GM21786 (cell line): ENCODE results near the gene GLG1.

Experiments
- ATAC-seq: cut with Tn5 transposase; IDR thresholded peaks from one replicate; pipeline ENCODE4 v1.9.1; 2021; ENCODE audit not compliant: unreplicated experiment

GLG1 gene

GRCh38 chr16:74611721-74612120 is 4.8 kb upstream of the GLG1 start:
- no peak for ATAC-seq

GRCh38 chr16:74608944-74609343 is 2.0 kb upstream of the GLG1 start:
- ATAC-seq: no peak

- ATAC-seq: no peak
Observed at GRCh38 chr16:74608381-74608780, 1.5 kb upstream of the GLG1 start.

GRCh38 chr16:74607962-74608356 is 1.0 kb upstream of the GLG1 start:
- ATAC-seq: no peak

- peak; percentile 26 for ATAC-seq
Observed at GRCh38 chr16:74607310-74607961, 522 bp upstream of the GLG1 start.

GRCh38 chr16:74605746-74606520 is 981 bp downstream of the GLG1 start:
- ATAC-seq: no peak

GRCh38 chr16:74605332-74605731 is 1.6 kb downstream of the GLG1 start:
- no peak for ATAC-seq

GRCh38 chr16:74603848-74604247 is 3.1 kb downstream of the GLG1 start:
- no peak for ATAC-seq

- ATAC-seq: peak; percentile 83
Observed at GRCh38 chr16:74601126-74601871, 5.6 kb downstream of the GLG1 start.

GRCh38 chr16:74596586-74596985 is 10.3 kb downstream of the GLG1 start:
- ATAC-seq: no peak

- no peak for ATAC-seq
Observed at GRCh38 chr16:74592847-74593246, 14.1 kb downstream of the GLG1 start.

- ATAC-seq: no peak
Observed at GRCh38 chr16:74591876-74592650, 14.9 kb downstream of the GLG1 start.

- no peak for ATAC-seq
Observed at GRCh38 chr16:74586948-74587347, 20.0 kb downstream of the GLG1 start.

GRCh38 chr16:74585846-74586443 is 21.0 kb downstream of the GLG1 start:
- no peak for ATAC-seq

- ATAC-seq: no peak
Observed at GRCh38 chr16:74583926-74584666, 22.8 kb downstream of the GLG1 start.

- no peak for ATAC-seq
Observed at GRCh38 chr16:74582970-74583369, 23.9 kb downstream of the GLG1 start.

- ATAC-seq: peak; percentile 78
Observed at GRCh38 chr16:74580833-74581232, 26.1 kb downstream of the GLG1 start.

- ATAC-seq: no peak
Observed at GRCh38 chr16:74578838-74579237, 28.1 kb downstream of the GLG1 start.

GRCh38 chr16:74578433-74578832 is 28.5 kb downstream of the GLG1 start:
- no peak for ATAC-seq

- ATAC-seq: no peak
Observed at GRCh38 chr16:74577882-74578366, 29.0 kb downstream of the GLG1 start.
